B cell (primary cell): Measurements from ENCODE around the gene LYPD3. TPM values are rescaled to one million over a fixed set of nuclear protein-coding genes. Genes with fewer than 3 reads are reported as not detected.

Experiments
- ATAC-seq: fragments of 200-7000 bp; cut with Tn5 transposase; one replicate; pipeline ENCODE4 v1.10.0; 2021; ENCODE audit warnings: low read depth, mild to moderate bottlenecking, moderate number of reproducible peaks, moderate library complexity
- CTCF ChIA-PET: fragments of 350-600 bp; sonication (Branson Sonifier 250); formaldehyde crosslinking; loops from one replicate; lab custom pipeline; 2021; ENCODE audit warnings: antibody characterized with exemption, inconsistent platforms; lab: Charles Lee
- POLR2A ChIA-PET: fragments of 350-600 bp; sonication (Branson Sonifier 250); formaldehyde crosslinking; loops from one replicate; lab custom pipeline; 2021; ENCODE audit warnings: antibody characterized with exemption; lab: Charles Lee
- DNase-seq: peaks from one replicate; pipeline ENCODE4 v3.0.0; 2013
- H2AFZ ChIP-seq: 2 replicates; pipeline ENCODE4 v1.6.1; 2012; ENCODE audit warnings: mild to moderate bottlenecking, low read depth, low read length; ENCODE audit not compliant: insufficient read depth, poor library complexity, severe bottlenecking
- H3K27ac ChIP-seq, 2 donors: 1 replicate in 1 of 2; 2 replicates in 1 of 2; pipeline ENCODE4 v1.5.1; 2012 to 2013; ENCODE audit warnings: low read length in 2 of 2, mild to moderate bottlenecking in 2 of 2, moderate library complexity in 1 of 2
- H3K27me3 ChIP-seq, 4 experiments: fragments of 200-600 bp in 1 of 4; sonication (generic) in 1 of 4; replicated peaks in 1 of 4; 1 replicate in 2 of 4; 2 replicates in 2 of 4; pipeline versions ENCODE4 v1.6.1 to v1.7.0; 2013 to 2016; ENCODE audit warnings: low read length in 3 of 4, mild to moderate bottlenecking in 2 of 4, mixed read lengths in 1 of 4, moderate library complexity in 1 of 4; ENCODE audit not compliant: insufficient read depth in 4 of 4, control insufficient read depth in 3 of 4; ENCODE audit errors: control extremely low read depth in 1 of 4
- H3K36me3 ChIP-seq, 2 experiments: replicated peaks in 1 of 2; 1 replicate in 1 of 2; 2 replicates in 1 of 2; pipeline versions ENCODE4 v1.6.1 to v1.7.1; 2013; ENCODE audit warnings: low read length in 1 of 2; ENCODE audit not compliant: insufficient read depth in 2 of 2, control insufficient read depth in 1 of 2; ENCODE audit errors: control extremely low read depth in 1 of 2, extremely low read depth in 1 of 2
- H3K4me1 ChIP-seq, 2 donors: fragments of 200-600 bp in 1 of 2; sonication (generic) in 1 of 2; 1 replicate in 1 of 2; 2 replicates in 1 of 2; pipeline versions ENCODE4 v1.5.1 to v1.6.1; 2013 to 2017; ENCODE audit warnings: low read length in 2 of 2; ENCODE audit not compliant: control insufficient read depth in 2 of 2, insufficient read depth in 2 of 2
- H3K4me2 ChIP-seq: replicated peaks from 2 replicates; pipeline ENCODE3; 2012; ENCODE audit warnings: mild to moderate bottlenecking, low read depth, low read length; ENCODE audit not compliant: poor library complexity, severe bottlenecking
- H3K4me3 ChIP-seq, 5 experiments: fragments of 200-600 bp in 1 of 5; sonication (generic) in 1 of 5; 1 replicate in 3 of 5; 2 replicates in 2 of 5; pipeline versions ENCODE4 v1.5.1 to v1.7.0; 2011 to 2016; ENCODE audit warnings: low read length in 4 of 5, mild to moderate bottlenecking in 4 of 5, low read depth in 2 of 5, control low read depth in 1 of 5, moderate library complexity in 1 of 5; ENCODE audit not compliant: insufficient read depth in 1 of 5; ENCODE audit errors: control extremely low read depth in 1 of 5, extremely low read depth in 1 of 5
- H3K79me2 ChIP-seq: fragments of 200-600 bp; sonication (generic); one replicate; pipeline ENCODE4 v1.6.0; 2016; ENCODE audit warnings: low read length; ENCODE audit not compliant: control insufficient read depth, insufficient read depth
- H3K9ac ChIP-seq: fragments of 200-600 bp; sonication (generic); 2 replicates; pipeline ENCODE4 v1.6.1; 2017; ENCODE audit warnings: mild to moderate bottlenecking, low read length, moderate library complexity
- H3K9me3 ChIP-seq, 3 donors: one replicate each; pipeline versions ENCODE4 v1.6.1 to v1.7.1; 2013; ENCODE audit warnings: low read length in 2 of 3; ENCODE audit not compliant: control insufficient read depth in 2 of 3, insufficient read depth in 1 of 3; ENCODE audit errors: control extremely low read depth in 1 of 3
- H4K20me1 ChIP-seq: 2 replicates; pipeline ENCODE4 v1.6.0; 2012; ENCODE audit warnings: mild to moderate bottlenecking, low read length; ENCODE audit not compliant: insufficient read depth, control insufficient read depth, poor library complexity, severe bottlenecking
- H3K27ac Mint-ChIP-seq: one replicate; pipeline ENCODE4 v1.8.0; 2021; ENCODE audit warnings: mixed read lengths
- H3K27me3 Mint-ChIP-seq: one replicate; pipeline ENCODE4 v1.8.0; 2021; ENCODE audit warnings: mixed read lengths
- H3K4me1 Mint-ChIP-seq: one replicate; pipeline ENCODE4 v1.8.0; 2021; ENCODE audit warnings: mixed read lengths
- H3K4me3 Mint-ChIP-seq: one replicate; pipeline ENCODE4 v1.8.0; 2021; ENCODE audit warnings: mixed read lengths
- H3K9me3 Mint-ChIP-seq: one replicate; pipeline ENCODE4 v1.8.0; 2022; ENCODE audit warnings: mixed read lengths; ENCODE audit not compliant: insufficient read depth
- EZH2 ChIP-seq: IDR thresholded peaks from 2 replicates; pipeline ENCODE4 v1.6.1; 2012; ENCODE audit warnings: borderline replicate concordance, low read depth, mild to moderate bottlenecking, moderate library complexity, low read length; ENCODE audit not compliant: insufficient read depth, poor library complexity, severe bottlenecking
- WGBS: methylation state at CpG from one replicate; pipeline ENCODE4 v1.1.5; 2013; ENCODE audit warnings: missing lambda C conversion rate; ENCODE audit not compliant: insufficient coverage; 5-methylcytosine and 5-hydroxymethylcytosine counted together
- intact Hi-C: fragments of 100-400 bp; cut with micrococcal nuclease; formaldehyde crosslinking; loops from one replicate; pipeline ENCODE4 v1.10.0; 2022
- polyA plus RNA-seq: library from polyadenylated mRNA; depleted of rRNA; stranded (reverse); fragments of >200 nt; gene quantifications from 2 replicates; pipeline ENCODE4 v1.2.3, GENCODE V29; 2012
- total RNA-seq, 2 donors: library from RNA; stranded (reverse); fragments of 120-200 nt in 1 of 2; gene quantifications; 1 replicate in 1 of 2; 2 replicates in 1 of 2; pipeline versions ENCODE4 v1.2.3 to v1.2.4, GENCODE V29; 2013 to 2022
- TF ChIP-seq, protein P1 (sequence below): fragments of 200-600 bp; IDR thresholded peaks from one replicate; pipeline ENCODE4 v1.8.0; 2022; ENCODE audit warnings: antibody characterized with exemption, mild to moderate bottlenecking

The LYPD3 gene
- total and polyA plus RNA-seq, 2 donors (not counting 1 experiment from before 2014, with no cell fraction given): 0.27 to 2.2 TPM

DNA sequence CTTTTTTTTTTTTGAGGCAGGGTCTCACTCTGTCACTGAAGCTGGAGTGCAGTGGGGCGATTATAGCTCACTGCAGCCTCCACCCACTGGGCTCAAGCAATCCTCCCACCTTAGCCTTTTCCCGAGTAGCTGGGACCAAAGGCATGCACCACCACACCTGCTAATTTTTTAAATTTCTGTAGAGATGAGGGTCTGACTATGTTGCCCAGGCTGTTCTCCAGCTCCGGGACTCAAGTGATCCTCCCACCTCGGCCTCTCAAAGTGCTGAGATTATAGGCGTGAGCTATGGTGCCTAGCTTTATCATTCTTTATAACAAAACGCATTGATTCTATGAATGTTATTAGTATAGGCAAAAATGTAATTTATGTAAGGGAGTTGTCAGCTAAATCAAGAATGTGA, 17.9 kb upstream of the LYPD3 start:
- Histone ChIP-seq H2AFZ (no peak overlapping the region), H3K4me1 (peaks cover 18 to 22% of the 10 kb centered on the region in 2 donors), H4K20me1 (no peaks in the 10 kb centered on the region), H3K36me3 (peaks cover 0 to 1% of the 10 kb centered on the region in 2 experiments), H3K4me3 (no peak overlapping the region), H3K9me3 (no peaks in the 10 kb centered on the region), H3K4me2 (no peak overlapping the region), H3K79me2 (no peaks in the 10 kb centered on the region), H3K27ac (no peak overlapping the region), H3K27me3 (no peaks in the 10 kb centered on the region), H3K9ac (no peak overlapping the region)
- no peak for ATAC-seq
- intact Hi-C loops: no loop called here
- no peak for DNase-seq
- POLR2A ChIA-PET: no interaction called here
- no peak overlapping the region for H3K27ac Mint-ChIP-seq
- no peaks in the 10 kb centered on the region for H3K27me3 Mint-ChIP-seq
- H3K4me1 Mint-ChIP-seq: peaks cover 15% of the 10 kb centered on the region
- no peaks in the 10 kb centered on the region for H3K9me3 Mint-ChIP-seq
- TF ChIP-seq EZH2: no peak
- TF ChIP-seq, protein P1, sequence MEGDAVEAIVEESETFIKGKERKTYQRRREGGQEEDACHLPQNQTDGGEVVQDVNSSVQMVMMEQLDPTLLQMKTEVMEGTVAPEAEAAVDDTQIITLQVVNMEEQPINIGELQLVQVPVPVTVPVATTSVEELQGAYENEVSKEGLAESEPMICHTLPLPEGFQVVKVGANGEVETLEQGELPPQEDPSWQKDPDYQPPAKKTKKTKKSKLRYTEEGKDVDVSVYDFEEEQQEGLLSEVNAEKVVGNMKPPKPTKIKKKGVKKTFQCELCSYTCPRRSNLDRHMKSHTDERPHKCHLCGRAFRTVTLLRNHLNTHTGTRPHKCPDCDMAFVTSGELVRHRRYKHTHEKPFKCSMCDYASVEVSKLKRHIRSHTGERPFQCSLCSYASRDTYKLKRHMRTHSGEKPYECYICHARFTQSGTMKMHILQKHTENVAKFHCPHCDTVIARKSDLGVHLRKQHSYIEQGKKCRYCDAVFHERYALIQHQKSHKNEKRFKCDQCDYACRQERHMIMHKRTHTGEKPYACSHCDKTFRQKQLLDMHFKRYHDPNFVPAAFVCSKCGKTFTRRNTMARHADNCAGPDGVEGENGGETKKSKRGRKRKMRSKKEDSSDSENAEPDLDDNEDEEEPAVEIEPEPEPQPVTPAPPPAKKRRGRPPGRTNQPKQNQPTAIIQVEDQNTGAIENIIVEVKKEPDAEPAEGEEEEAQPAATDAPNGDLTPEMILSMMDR: no peak
- WGBS: no CpG with 5 or more reads among the region's 6 CpGs
- H3K4me3 Mint-ChIP-seq: no peak overlapping the region
- CTCF ChIA-PET: interaction anchor here (0.5 to 1.3 kb wide), 5 partner anchors 35 to 148 kb away, joined by 3 to 4 read pairs (median 3); no protein-coding TSS in a partner anchor

DNA sequence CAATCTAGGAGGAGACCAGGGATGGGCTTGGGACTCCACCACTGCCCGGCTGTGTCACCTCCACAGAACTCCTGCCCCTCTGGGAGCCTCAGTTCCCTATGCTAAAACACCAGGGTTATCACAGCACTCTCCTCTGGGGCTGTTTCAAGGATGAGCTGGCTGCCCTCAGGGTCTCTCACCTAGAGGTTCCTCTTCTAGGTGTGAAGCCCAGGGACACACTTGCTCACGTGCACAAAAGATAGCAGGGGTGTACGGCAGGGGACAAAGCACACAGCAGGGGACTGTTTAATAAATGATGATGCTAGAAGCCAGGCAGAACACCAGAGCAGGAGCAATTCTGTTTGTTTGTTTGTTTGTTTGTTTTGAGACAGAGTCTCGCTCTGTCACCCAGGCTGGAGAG, 16.8 kb upstream of the LYPD3 start:
- H3K9me3 ChIP-seq: no peaks in the 10 kb centered on the region
- H3K27ac Mint-ChIP-seq: no peak overlapping the region
- H3K36me3 ChIP-seq: peaks cover 0 to 8% of the 10 kb centered on the region in 2 experiments
- H3K4me3 ChIP-seq: no peak overlapping the region
- H3K4me2 ChIP-seq: no peak overlapping the region
- no peaks in the 10 kb centered on the region for H3K9me3 Mint-ChIP-seq
- peaks cover 9 to 13% of the 10 kb centered on the region in 2 donors for H3K4me1 ChIP-seq
- H3K9ac ChIP-seq: no peak overlapping the region
- H3K27ac ChIP-seq: no peak overlapping the region
- DNase-seq (no peak), ATAC-seq (no peak)
- TF ChIP-seq EZH2: no peak
- TF ChIP-seq, protein P1: no peak
- no peaks in the 10 kb centered on the region for H3K27me3 ChIP-seq
- H3K79me2 ChIP-seq: no peaks in the 10 kb centered on the region
- H2AFZ ChIP-seq: no peak overlapping the region
- H3K4me1 Mint-ChIP-seq: peaks cover 9% of the 10 kb centered on the region
- ChIA-PET POLR2A (no interaction called here), CTCF (no interaction called here)
- H3K4me3 Mint-ChIP-seq: no peak overlapping the region
- intact Hi-C loops: no loop called here
- H4K20me1 ChIP-seq: no peaks in the 10 kb centered on the region
- 91% methylated on average over 4 of the region's 4 CpGs for WGBS
- no peaks in the 10 kb centered on the region for H3K27me3 Mint-ChIP-seq
